Neural progenitor cell (in vitro differentiated cells): ENCODE data around the gene ZNF699.

Experiments used
- CTCF ChIP-seq: fragments of 200-600 bp; sonication (generic); IDR thresholded peaks from 2 replicates; pipeline ENCODE4 v1.5.1; 2017; ENCODE audit warnings: antibody characterized with exemption, mild to moderate bottlenecking
- EZH2 ChIP-seq: fragments of 200-600 bp; sonication (generic); IDR thresholded peaks from 2 replicates; pipeline ENCODE4 v1.6.1; 2017; ENCODE audit warnings: antibody characterized with exemption, mild to moderate bottlenecking, moderate library complexity
- EZH2phosphoT487 ChIP-seq: fragments of 200-600 bp; sonication (generic); IDR thresholded peaks from 2 replicates; pipeline ENCODE4 v1.6.1; 2017; ENCODE audit warnings: antibody characterized with exemption

GRCh38 chr19:9313756-9314155, 4.1 kb upstream of the ZNF699 start:
- TF ChIP-seq CTCF (no peak), EZH2 (no peak), EZH2phosphoT487 (no peak)
